Right renal pelvis (tissue), 4 donors: ENCODE data around the gene CTNNBL1. TPM values are rescaled to one million over a fixed set of nuclear protein-coding genes. Genes with fewer than 3 reads are reported as not detected.
A peak's percentile ranks its signal among the peaks of the same experiment; 100 is the strongest.
"Not testable (repeated sequence)": the region's sequence is repeated elsewhere in the genome, so short reads cannot be mapped to it uniquely, and the experiment has no call there.

Experiments
- DNase-seq, 4 donors: peaks; one replicate each; pipeline ENCODE4 v3.0.0-alpha.2; 2013; ENCODE audit warnings: low read depth in 4 of 4, low spot score in 3 of 4, missing footprints in 1 of 4
- polyA plus RNA-seq, 4 donors: library from polyadenylated mRNA; unstranded; fragments of 120-200 nt; gene quantifications; one replicate each; pipeline ENCODE4 v1.2.1, GENCODE V29; 2013; ENCODE audit not compliant: insufficient read length in 4 of 4

CTNNBL1 gene
- polyA plus RNA-seq, 4 donors = 45.6 to 53.7 (median 50.5) TPM

DNA sequence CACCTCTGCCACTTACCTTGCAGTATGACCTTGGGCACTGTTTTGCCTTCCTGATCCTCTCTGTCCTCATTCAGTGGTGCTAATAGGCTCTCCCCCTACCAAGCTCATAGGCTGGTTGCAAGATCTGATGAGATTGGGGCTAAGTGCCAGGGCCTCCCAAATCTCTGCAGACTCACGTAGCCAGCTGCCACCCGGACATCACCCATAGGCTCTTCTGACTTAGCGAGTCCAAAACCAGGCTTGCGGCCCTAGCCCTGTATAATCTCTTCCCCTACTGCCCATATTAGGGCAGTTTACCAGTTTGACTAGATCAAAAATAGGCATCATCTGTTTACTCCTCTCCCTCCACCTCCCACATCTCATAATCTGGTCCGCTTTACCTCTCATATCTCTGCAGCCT lies 154.9 kb downstream of the CTNNBL1 start:
- DNase-seq = no peak

DNA sequence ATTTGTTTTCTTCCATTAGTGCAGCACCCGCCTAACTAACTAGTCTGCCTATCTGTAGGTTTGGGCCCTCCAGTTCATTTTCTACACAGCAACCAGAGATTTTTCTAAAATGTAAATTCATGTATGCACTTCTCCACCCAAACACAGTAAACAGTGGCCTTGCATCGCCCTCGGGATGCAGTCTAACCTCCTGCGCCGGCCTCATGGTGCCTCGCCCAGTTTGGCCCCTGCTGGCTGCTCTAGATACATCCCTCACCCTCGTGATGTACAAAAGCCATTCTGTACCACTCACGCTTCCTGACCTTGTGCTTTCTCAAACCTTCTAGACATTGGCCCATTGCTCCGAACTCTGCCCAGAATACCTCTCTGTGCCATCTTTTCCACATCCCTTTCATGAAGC lies 155.3 kb downstream of the CTNNBL1 start:
- DNase-seq = no peak

DNA sequence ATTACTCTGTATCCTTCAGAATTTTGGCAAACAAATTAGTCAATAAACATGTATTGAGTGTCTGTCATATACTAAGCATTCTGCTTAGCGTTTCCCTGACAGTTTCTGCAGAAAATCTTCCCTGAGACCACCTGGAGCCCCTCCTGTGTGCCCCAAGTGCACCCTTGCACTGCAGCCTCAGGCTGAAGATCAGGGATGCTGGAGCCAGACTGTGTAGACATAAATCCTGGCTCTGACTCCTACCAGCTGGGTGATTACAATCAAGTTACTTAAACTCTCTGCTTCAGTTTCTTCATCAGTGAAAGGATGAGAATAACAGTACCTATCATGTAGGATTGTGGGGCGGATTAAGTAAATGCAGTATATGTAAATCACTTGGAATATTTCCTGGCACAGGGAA lies 155.7 kb downstream of the CTNNBL1 start:
- no peak for DNase-seq

DNA sequence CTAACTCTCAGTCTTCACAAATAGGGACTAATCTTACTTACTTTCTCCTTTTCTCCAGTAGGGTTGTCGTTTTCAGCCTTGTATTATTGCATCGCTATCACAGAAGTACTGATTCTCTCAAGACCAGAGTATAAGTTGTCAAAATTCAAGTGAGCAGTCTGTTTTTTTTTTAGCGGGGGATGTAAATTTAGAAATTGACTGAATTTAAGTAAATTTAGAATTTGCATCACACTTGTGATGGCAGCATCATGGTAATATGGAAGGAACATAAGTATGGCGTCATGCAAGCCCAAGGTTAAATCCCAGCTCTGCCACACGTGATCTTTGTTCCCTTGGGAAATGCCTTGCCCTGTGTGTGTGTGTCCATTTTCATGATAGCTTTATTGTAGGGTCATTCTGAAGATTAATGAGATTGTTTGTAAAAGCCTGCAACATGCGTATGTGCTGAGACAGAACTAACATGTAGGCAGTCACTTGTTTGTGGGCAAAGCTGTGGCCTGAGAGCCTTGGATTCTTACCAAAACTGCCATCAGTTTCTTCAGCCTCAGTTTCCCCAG lies 156.3 kb downstream of the CTNNBL1 start:
- DNase-seq = no peak

DNA sequence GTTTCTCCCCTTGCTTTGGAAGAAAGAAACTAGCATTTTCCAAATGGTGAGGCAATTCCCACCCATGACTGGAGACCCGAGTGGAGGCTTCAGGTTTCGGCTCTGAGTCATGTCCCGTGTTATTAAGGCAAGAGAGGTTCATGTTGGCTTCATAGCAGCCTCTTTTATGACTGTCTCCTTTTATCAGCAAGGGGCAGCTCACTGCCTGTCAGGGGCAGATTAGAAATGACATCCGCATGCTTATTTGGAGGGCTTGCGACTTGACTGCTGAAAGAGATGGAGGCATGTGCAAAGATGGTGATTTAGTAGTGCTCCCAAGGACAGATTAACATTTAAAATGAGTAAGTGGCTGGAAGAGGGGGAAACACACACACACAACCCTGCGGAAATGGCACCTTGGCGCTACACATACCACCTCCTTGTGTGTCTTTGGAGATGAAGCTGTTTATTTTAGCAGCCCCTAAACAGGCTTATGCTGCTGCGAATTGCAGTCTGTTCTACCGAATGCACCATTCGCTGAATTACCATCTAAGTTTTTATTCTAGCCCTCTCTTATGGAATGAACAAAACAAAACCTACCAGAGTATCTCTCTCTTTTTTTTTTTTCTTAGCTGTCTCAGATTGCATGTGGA lies 157.0 kb downstream of the CTNNBL1 start:
- DNase-seq = no peak

DNA sequence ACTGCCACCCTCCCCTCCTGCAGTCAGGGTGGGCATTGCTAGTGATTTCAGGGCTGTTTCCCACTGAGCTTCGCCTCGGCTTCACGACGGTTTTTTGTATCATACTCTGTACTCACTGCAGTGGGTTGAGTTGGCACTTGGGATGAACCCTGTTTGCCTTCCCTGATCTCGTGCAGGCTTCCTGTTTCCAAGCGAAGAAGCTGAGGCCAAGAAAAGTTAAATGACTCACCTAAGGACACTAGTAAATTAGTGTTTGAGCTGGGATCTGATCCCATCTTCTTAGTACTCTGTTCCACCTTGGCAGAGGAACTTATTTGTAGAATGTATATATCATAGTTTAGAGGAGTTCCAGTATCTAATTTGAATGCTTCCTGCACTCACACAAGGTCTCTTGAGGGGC lies 158.8 kb downstream of the CTNNBL1 start:
- no peak for DNase-seq

DNA sequence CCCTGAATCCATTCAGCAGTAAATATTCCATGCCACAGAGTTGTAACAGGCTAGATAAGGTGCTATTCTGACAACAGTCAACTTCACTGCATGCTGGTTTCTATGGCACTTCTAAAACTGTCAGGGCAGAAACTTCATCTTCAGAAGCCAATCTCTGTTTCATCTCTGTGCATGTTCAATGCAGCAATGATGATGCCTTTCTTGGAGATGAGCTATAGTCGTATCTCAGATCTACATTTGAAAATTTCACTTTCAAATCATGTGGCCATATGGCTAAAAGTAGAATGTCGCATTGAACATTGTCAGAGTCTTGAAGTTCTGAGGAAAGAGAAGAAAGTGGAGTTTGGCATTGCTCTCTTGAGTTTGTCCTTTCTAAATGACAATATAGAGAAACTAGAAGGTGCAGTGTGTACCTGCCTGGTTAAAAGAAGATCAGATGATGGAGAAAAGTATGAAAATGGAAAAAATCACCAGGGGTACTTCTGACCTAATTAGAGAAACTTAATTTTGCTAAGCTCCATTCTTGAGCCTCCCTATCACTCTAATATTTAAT lies 160.1 kb downstream of the CTNNBL1 start:
- DNase-seq = no peak

DNA sequence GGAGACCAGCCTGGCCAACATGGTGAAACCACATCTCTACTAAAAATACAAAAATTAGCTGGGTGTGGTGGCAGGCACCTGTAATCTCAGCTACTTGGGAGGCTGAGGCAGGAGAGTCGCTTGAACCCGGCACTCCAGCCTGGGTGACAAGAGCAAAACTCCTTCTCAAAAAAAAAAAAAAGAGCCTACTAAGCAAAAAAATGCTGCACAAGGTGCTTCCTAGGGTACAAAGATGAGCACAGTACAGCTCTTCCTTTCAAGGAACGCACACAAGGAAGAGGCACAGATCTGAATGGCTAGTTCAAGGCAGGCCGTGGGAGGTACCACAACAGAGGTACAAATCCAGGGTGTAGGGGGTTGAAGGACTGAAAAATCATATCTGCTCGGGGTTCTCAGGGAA lies 162.2 kb downstream of the CTNNBL1 start:
- DNase-seq = not testable (repeated sequence)

DNA sequence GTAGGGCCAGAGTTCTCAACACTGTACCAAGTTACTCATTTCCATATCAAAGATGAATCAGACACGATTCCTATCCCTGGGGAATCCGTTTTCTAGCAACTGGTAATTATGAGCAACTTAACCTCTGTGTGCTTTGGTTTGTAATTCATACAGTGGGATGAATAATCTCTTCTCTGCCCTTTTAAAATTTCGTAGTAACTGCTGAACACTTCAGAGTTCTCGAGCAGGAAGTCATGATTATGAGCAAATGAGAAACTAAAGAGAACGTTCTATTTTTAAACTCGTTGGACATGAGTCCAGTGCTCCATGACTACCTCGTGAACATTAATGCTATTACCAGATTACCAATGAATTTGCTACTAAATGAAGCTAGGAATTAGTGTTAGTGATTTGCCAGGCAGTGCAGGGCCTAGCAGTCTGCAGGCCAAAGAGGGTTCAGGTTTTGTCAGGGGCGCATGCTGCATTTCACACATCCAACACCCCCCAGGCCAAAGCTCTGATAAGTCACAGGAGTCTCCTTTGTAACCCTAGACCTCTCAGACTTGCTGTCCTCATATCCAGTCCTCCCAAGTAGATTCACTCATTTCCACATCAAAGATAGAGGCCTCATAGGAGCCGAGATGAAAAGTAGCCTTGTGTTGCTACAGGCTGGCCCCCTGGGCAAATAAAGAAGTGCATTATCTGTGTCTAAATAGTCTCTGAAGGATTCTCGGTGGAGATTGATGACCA lies 163.3 kb downstream of the CTNNBL1 start:
- DNase-seq = no peak

DNA sequence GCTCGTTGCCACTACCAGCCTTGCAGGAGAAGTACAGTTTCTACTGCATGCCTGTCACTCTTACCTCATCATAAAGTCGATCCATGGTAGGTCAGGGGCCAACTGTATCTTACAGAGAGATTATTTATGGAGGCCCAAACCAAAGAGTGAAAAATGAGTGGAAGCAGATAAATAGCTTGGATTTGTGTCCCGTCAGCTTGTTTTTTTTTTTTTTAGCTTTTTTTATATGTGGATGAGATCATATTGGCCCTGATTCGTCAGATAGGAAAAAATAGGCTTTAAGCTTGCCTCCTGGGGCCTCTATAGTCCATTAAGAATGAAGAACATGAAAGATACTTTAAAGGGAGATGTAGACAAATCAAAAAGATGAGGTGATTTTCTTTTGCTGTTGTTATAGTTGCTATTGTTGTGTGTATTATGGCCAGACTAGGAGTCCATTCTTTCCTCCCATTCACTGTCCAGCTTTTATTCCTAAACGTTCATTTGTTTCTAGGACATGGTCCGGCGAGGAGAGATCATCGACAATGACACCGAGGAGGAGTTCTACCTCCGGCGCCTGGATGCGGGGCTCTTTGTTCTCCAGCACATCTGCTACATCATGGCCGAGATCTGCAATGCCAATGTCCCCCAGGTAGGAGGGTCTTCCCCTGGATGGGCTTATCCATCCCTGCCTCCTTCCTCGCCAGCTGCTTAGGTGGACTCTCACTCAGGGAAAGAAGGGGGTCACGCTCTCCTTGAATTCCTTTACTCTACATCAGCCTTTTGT lies 165.8 kb downstream of the CTNNBL1 start:
- no peak for DNase-seq

DNA sequence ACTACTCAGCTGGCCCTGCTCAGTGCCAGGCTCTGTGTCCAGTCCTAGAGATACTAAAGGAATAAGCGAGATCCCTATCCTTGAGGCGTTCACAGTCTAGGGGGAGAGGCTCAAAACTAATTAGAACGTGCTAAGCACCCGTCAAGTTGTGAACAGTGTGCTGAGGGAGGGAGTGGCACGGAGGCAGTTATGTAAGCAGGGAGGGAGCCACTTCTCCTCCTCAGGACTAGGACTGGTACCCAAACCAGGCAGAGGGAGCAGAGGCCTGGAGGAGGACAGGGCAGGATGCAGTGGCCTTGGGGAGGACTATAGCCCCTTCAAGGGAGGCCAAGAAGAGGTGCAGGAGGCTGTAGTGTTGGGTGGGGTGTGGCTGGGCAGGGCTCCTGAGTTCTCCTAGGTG lies 169.5 kb downstream of the CTNNBL1 start:
- DNase-seq = no peak

DNA sequence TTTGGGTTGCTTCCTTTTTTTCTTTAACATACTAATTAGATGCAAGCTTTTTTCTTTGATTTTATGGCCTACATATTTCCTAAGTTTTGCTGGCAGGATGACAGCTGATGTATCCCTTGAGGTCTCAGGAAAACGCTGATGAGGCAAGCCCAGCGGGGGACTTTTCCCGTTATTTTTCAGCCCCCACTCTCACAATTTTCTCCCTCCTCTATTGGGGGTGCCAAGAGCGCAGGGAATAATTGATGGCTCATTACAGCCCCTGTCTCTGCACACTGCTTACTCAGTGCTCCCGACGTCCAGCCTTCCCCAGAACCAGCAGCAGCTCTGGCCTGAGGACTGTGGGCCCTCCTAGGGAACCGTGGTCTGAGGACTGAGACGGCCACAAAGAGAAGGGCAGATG lies 170.5 kb downstream of the CTNNBL1 start:
- peak; percentile 12 to 42 (median 38) for DNase-seq

DNA sequence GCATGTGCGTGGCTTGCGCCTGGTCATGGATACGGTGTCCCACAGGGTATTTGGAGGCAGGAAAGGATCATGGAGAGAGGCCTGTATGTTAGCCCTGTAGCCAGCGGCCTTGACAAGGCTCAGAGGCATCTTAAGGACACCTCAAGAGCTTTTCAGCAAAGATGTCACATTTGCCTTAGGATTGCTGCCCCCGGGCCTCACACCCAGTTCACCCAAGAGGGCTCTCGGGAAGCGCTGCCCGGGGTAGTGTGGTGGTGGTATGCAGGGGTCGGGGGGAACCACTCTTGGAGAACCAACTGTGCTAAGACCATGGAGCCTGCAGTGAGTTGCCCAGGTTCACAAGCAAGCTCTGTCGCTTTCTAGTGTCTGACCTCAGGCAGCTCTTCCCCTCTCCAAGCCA lies 172.2 kb downstream of the CTNNBL1 start:
- DNase-seq = no peak

DNA sequence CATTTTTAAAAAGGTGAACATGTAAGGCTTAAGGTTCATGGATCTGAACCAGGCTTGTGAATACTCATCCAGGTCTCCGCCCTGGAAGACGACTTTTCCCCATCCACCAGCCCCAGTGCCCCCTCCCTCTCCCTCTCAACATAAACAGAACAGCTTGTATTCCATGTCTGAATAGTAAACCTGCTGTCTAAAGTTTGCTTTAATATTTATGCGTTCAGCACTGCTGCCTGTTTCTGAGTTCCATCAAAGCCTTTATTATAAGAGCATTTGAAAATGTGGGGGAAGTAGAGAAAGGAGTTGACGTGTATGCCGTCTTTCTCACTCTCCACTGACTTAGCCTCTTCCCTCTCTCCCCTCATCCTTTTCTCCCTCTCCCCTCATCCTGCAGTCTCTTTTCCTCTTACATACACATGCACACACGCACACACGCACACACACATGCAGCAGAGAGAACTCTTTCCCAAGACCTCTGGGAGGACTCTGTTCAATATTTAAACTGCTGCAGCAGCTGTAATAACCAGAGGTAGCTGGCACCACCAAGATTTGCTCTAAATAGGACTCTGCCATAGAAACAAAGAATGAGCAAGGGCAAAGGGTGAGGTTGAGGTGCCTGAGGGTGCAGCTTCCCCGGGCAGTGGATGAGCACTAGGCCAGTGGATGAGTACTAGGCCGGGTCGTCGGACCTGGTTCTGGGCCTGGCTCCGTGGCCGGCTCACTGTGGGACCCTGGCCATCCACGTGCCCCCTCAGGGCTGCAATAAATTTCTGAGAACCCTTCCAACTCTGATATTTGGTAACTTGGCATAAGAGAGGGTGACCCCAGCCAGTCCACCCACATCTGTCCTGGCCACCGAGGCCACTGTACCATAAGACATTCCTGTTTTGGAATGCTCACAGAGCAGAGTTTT lies 173.7 kb downstream of the CTNNBL1 start:
- no peak for DNase-seq

DNA sequence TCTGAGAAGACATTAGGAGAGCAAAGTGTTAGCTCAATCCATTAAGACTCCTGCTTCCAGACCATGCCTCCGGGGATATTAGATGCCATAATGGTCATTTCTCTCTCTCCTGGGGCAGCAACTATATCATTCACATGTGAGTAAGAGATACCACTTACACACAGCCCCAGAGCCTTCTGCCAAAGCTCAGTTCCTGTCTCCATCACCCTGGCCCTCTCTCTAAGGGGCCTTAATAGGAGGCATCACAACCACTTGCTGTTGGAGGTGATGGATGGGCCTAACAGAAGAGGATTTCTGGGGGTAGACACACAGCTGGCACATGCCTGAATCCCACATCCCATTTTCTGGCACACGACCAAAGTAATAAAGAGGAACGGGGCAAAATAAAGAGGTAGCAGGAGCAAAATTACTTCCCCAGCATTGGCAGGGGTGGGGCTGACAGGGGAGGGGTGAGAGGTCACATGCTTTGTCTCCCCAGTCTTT lies 175.1 kb downstream of the CTNNBL1 start:
- DNase-seq = no peak

DNA sequence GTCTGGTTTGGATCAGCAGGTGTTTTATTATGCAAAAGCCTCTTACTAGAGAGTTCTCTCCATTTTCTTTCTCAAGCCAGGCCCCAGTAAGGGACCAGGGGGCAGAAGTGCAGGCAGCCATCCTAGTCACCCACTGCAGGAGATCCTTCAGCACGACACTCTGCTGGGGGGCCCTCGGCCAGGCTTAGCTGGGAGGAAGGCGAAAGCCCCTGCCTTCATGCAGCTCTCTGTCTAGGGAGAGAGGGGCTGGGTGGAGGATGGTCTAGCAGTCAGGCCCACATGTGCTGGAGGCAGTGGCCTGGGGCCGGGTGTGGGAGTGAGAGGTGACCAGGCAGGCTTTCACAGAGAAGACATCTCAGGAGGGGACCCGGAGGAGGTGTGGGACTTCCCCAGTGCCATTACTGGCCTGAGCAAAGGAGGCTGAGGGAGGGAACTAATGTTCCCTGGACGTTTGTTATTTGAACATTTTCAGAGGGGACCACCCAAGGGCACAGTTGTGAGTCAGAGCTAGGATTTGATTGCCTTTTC lies 175.6 kb downstream of the CTNNBL1 start:
- DNase-seq = no peak

DNA sequence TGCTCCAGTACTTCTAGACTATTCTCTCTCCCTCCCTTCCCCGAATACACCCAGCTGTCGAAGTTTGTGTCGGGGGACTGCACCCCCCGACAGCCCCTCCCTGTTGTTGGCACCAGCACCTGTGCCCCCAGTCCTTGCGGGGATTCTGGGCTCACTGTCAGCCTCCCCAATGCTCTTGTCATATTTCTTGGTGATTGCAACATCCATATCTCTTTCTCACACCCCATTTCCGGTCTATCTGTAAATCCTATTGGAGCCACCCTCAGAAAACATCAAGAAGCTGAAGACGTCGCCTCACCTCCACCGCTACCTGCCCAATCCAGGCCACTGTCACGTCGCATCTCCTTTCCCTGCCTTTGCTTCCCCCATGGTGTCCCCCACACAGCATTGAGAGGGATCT lies 176.5 kb downstream of the CTNNBL1 start:
- no peak for DNase-seq

DNA sequence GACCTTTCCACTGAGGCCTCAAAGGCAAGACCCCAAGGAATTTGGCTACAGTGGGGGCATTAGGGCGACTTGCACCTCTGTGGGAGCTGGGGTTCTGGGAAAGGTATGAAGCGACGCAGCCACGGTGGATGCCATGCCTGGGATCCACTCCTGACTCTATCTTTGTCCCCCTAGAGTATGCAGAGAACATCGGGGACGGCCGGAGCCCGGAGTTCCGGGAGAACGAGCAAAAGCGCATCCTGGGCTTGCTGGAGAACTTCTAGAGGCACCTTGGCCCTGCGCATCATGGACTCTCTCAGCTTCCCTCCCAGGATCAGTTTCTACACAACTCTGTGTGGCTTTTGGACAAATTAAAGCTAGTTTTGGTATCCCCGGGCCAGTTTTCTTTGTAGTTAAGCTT lies 177.9 kb downstream of the CTNNBL1 start:
- DNase-seq = no peak

DNA sequence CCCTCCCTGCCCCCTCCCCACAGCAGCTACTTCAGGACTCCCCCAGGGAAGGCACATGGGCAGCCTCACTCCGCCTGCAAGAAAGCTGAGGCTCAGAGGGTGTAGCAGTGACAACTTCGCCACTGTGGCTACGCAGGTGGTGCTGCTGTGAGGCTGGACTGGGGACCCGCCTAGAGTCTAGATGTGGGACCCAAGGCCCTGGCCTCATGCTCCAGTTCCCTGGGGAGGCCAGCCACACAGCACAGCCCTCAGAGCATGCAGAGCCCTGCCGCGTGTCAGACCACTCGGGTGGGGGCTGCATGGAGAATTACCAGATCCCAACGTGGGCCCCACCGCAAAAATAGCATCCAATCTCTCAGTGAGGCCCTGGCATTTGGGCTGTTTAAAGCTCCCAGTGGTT lies 178.3 kb downstream of the CTNNBL1 start:
- no peak for DNase-seq

DNA sequence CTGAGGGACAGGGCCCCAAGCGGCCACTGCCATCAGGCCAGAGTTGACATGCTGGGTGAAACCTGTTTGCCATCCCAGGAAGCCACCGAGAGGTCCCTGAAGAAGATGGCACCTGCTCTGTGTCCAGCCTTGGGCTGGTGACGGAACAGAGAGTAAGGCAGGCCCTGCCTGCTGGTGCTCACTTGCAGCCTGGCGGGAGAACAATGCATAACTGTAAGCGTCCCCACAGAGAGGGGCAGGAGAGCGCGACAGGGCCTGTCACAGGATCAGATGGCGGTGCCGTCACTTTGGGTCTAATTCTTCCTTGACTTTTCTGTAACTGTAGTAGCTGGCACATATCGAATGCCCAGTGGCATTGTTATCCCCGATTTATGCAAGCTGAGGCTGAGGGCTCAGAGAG lies 180.1 kb downstream of the CTNNBL1 start:
- DNase-seq = no peak
